Activated naive CD8-positive, alpha-beta T cell treated with anti-CD3 and anti-CD28 coated beads, Interleukin-2, amount 50 U/mL, for 24 hours (primary cell): ENCODE results near the gene ATL3.
"Not testable (repeated sequence)": the region's sequence is repeated elsewhere in the genome, so short reads cannot be mapped to it uniquely, and the experiment has no call there.

Experiments
- ATAC-seq: fragments of 150-1000 bp; cut with Tn5 transposase; one replicate; pipeline ENCODE4 v1.10.0; 2021
- DNase-seq: peaks from one replicate; pipeline ENCODE4 v3.0.0; 2021
- H3K27ac Mint-ChIP-seq: one replicate; pipeline ENCODE4 v1.8.0; 2021; ENCODE audit warnings: mild to moderate bottlenecking, mixed read lengths
- H3K27me3 Mint-ChIP-seq: one replicate; pipeline ENCODE4 v1.8.0; 2021; ENCODE audit warnings: mixed read lengths
- H3K36me3 Mint-ChIP-seq: one replicate; pipeline ENCODE4 v1.8.0; 2021; ENCODE audit warnings: low read depth, mixed read lengths
- H3K4me1 Mint-ChIP-seq: one replicate; pipeline ENCODE4 v1.8.0; 2021; ENCODE audit warnings: mixed read lengths
- H3K4me3 Mint-ChIP-seq: one replicate; pipeline ENCODE4 v1.8.0; 2021; ENCODE audit warnings: mild to moderate bottlenecking, moderate library complexity, mixed read lengths
- H3K9me3 Mint-ChIP-seq: one replicate; pipeline ENCODE4 v1.8.0; 2021; ENCODE audit warnings: mixed read lengths

Gene ATL3

DNA sequence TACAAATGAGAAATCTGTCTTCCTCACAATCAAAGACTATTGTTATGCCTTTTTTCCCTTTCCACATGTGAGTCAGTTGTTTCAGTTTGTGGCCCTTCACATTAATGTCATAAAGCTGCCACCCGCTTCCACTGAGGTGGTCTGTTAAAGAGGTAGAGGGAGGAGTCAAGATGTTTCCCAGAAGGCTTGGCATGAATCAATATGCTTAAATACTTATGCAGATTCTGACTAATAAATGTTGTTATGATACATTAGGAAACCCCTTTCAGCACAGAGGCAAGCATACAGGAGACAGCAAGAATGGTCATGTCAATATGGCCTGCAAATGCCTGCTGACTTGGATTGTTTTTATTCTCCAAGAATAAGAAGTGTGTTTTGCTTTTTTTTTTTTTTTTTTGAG is 16.7 kb upstream of the ATL3 start:
- Mint-ChIP-seq H3K4me3 (peak overlapping the region; percentile 38), H3K27ac (peak overlapping the region; percentile 52), H3K9me3 (no peaks in the 10 kb centered on the region), H3K27me3 (no peaks in the 10 kb centered on the region), H3K4me1 (peaks cover 34% of the 10 kb centered on the region), H3K36me3 (no peaks in the 10 kb centered on the region)
- DNase-seq, result no peak
- peak; percentile 98 for ATAC-seq

DNA sequence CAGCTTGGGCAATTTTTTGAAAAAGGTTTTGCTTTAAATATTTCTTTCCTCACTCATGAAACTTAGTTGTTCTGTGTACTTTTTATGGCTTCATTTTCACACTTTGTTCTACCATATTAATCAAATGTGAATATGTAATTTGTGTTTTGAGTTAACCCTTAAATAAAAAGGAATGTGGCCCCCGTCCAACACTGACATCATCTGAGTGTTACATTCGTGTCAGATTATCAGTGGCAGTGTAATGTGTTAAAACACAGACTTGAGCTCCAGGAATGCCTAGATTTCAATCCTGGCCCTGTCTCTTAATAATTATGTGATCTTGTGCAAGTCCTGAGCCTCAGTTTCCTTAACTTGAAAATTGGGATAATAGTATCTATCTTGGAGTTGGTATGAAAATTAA is 15.8 kb upstream of the ATL3 start:
- peaks cover 43% of the 10 kb centered on the region for H3K4me1 Mint-ChIP-seq
- no peak for DNase-seq
- no peaks in the 10 kb centered on the region for H3K27me3 Mint-ChIP-seq
- H3K27ac Mint-ChIP-seq, result no peak overlapping the region
- no peaks in the 10 kb centered on the region for H3K9me3 Mint-ChIP-seq
- H3K36me3 Mint-ChIP-seq, result no peaks in the 10 kb centered on the region
- ATAC-seq, result no peak
- H3K4me3 Mint-ChIP-seq, result no peak overlapping the region

DNA sequence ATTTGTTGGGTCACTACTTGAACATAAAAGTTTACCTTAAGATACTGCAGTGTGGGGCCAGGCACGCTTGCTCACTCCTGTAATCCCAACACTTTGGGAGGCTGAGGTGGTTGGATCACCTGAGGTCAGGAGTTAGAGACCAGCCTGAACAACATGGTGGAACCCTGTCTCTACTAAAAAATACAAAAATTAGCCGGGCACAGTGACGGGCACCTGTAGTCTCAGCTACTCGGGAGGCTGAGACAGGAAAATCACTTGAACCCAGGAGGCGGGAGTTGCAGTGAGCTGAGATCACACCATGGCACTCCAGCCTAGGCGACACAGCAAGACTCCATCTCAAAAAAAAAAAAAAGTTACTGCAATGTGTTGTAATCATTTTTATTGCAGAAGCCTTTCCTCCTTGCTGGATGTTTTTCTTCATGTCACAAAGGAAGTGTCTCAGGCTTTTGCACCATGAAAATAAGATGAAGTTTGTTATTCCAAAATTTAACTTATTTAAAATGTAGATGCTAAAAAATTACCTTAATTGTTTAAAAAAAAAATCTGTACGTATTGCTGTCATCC is 14.1 kb upstream of the ATL3 start:
- peaks cover 54% of the 10 kb centered on the region for H3K4me1 Mint-ChIP-seq
- H3K9me3 Mint-ChIP-seq, H3K4me3 Mint-ChIP-seq, H3K36me3 Mint-ChIP-seq, H3K27ac Mint-ChIP-seq, ATAC-seq, H3K27me3 Mint-ChIP-seq, DNase-seq: not testable (repeated sequence)

DNA sequence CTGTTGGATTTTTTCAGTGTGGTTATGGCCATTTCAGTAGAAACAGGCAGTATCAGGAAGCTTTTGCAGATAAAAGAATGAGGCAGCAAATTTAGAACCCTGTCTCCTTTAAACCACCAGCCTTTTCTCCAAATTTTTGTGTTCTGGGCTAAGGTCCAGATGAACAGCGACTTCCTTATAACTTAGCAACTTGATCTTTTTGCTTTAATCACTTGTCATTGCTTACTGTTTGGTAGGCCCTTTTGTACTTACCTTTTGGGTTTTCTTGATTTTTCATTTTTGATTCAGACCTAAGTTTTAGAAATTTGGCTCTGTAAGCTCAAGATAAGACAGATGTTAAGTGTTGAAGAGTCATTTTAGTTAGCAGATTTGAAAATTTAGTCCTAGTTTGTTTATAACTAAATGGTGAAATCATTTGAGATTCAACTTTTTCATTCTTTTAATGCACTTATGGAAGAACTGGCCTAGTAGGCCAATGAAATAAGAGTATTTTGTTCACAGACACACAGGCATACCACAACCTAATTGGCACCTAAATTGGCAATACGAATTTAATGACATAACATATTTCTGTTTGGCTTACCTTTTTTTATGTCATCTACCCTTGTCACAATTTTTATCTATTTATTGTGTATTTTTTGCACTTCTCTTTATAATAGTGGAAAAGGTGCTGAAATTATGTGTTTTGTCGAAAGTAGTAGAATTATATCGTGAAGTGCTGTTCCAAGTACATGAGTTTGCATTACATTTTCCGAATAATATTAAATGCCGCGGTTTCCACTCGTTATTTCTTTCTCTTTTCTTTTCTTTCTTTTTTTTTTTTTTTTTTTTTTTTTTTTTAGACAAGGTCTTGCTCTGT is 12.2 kb upstream of the ATL3 start:
- H3K27ac Mint-ChIP-seq, result no peak overlapping the region
- H3K9me3 Mint-ChIP-seq, result no peaks in the 10 kb centered on the region
- H3K4me1 Mint-ChIP-seq, result peaks cover 50% of the 10 kb centered on the region
- no peaks in the 10 kb centered on the region for H3K27me3 Mint-ChIP-seq
- peaks cover 2% of the 10 kb centered on the region for H3K36me3 Mint-ChIP-seq
- peak overlapping the region; percentile 94 for H3K4me3 Mint-ChIP-seq
- no peak for ATAC-seq
- no peak for DNase-seq

DNA sequence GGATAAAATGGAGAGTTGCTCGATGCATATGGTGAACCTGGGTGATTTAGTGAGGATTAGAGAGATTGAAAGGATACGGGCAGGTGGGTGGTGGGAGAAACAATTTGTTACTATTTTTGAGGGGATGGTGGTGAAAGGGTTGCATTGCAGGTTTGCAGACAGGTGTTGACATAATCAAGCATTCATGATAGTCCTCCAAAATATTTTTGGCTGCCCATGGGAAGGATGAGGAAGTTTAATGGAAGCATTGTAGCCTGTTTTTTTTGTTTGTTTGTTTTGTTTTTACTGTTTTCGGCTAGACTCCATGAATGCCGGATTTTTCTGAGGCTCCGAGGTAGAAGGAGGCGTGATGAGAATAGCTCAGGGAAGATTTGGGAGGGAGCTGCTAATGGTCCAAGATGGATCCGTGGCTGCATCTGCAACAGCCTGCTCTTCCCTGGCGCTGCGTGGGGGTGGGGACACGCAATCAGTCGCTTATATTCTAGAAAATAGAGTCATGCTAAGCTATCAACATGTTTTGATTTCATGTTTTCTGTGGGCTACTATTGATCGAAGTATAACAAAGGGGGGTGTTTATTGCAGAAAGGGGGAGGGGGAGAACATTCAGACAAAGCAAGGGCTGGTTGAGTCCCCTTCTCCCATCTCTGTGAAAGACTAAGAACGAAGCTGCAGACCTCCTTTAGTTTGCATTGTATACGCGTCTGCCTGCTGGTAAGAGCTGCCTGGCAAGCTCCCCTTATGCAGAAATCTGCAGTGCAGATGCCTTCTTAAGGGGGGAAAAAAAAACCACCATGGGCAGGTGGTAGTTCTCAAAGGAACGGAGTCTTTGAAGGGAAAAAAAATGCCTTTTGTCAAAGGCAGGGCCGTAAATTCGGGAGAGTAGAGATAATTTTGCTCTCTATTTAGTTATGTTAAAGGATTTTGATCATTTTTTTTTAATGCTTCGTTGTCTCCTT is 11.2 kb upstream of the ATL3 start:
- peak overlapping the region; percentile 91 for H3K27ac Mint-ChIP-seq
- ATAC-seq, result no peak
- H3K4me1 Mint-ChIP-seq, result peaks cover 43% of the 10 kb centered on the region
- peak overlapping the region; percentile 94 for H3K4me3 Mint-ChIP-seq
- peaks cover 2% of the 10 kb centered on the region for H3K36me3 Mint-ChIP-seq
- no peaks in the 10 kb centered on the region for H3K27me3 Mint-ChIP-seq
- peak; percentile 26 for DNase-seq
- H3K9me3 Mint-ChIP-seq, result no peaks in the 10 kb centered on the region

DNA sequence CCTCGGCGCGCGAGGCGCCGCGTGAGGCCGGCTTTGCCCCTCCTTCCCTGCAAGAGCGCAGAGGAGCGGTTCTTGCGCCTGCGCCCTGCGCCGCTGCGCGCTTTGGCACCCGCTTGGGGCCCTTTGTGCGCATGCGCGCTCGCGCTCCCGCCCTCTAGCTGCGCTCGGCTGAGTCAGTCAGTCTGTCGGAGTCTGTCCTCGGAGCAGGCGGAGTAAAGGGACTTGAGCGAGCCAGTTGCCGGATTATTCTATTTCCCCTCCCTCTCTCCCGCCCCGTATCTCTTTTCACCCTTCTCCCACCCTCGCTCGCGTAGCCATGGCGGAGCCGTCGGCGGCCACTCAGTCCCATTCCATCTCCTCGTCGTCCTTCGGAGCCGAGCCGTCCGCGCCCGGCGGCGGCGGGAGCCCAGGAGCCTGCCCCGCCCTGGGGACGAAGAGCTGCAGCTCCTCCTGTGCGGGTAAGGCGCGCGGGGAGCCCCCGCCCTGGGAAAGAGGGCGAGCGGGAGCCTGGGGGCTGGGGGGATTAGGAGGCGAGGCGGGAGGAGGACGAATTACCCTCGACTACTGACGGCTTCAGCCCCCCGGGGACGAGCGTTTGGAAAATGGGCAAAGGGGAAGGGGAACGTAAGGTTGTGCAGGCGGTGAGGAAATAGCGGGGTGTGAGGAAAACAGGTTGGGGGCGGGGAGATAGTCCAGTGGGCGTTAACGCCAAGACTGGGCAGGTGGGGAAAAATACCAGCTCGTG is 10.3 kb upstream of the ATL3 start, which contains the start of gene RTN3:
Gene RTN3, plus strand, starts transcription at position 180 of the 745 bp plus-strand sequence. Its CDS starts 137 bp downstream, at position 317.
- DNase-seq (peak; percentile 99), ATAC-seq (peak; percentile 96)
- no peaks in the 10 kb centered on the region for H3K9me3 Mint-ChIP-seq
- no peaks in the 10 kb centered on the region for H3K27me3 Mint-ChIP-seq
- H3K36me3 Mint-ChIP-seq, result peaks cover 2% of the 10 kb centered on the region
- H3K4me1 Mint-ChIP-seq, result peaks cover 34% of the 10 kb centered on the region
- peak within 1 kb of the TSS; percentile 91 for H3K27ac Mint-ChIP-seq
- H3K4me3 Mint-ChIP-seq, result peak within 1 kb of the TSS; percentile 94

DNA sequence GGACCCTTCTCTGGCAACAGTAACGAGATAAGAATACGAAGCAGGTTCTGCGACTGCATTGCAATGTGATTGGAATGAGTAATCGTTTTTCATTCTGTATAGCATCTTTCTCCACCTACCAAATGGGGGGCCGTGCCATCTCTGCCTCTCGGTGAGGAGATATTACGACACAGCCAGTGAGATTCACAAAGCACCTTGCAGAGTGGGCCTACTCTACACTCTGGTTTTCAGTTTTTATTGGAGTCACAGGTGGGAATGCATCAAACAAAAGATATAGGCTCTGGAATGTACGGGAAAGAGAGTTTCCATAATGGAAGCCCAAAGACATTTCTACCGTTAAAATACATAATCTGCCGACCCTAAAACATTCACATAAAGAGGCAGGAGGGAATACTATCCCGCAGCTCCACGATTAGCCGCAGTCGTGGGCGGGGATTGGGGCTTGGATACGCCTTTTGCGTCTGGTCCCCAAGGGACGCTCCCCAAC is 9.7 kb upstream of the ATL3 start:
- peak overlapping the region; percentile 91 for H3K27ac Mint-ChIP-seq
- H3K4me1 Mint-ChIP-seq, result peaks cover 33% of the 10 kb centered on the region
- ATAC-seq (no peak), DNase-seq (peak; percentile 23)
- peaks cover 2% of the 10 kb centered on the region for H3K36me3 Mint-ChIP-seq
- no peaks in the 10 kb centered on the region for H3K27me3 Mint-ChIP-seq
- H3K4me3 Mint-ChIP-seq, result peak overlapping the region; percentile 94
- H3K9me3 Mint-ChIP-seq, result no peaks in the 10 kb centered on the region

DNA sequence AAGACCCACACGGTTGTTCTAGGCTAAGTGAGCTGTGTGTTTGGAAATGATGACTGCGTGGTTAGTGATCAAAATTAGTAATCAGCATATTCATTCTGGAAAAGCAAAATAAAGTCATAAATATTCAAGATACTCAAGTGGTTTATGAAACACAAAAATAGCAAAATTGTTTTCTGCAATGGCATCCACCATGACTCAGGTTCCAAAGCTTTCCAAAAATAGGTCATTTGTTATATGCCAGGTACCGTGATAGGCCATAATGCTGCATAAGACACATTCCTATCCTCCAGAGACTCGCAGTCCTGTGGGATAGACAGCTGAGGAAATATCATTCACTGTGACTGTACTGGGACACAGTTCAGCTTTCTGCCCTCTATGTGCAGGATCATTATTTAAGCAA is 2.4 kb upstream of the ATL3 start:
- H3K36me3 Mint-ChIP-seq, result peaks cover 3% of the 10 kb centered on the region
- DNase-seq (no peak), ATAC-seq (no peak)
- H3K4me3 Mint-ChIP-seq, result no peak overlapping the region
- no peak overlapping the region for H3K27ac Mint-ChIP-seq
- H3K27me3 Mint-ChIP-seq, result no peaks in the 10 kb centered on the region
- H3K9me3 Mint-ChIP-seq, result no peaks in the 10 kb centered on the region
- H3K4me1 Mint-ChIP-seq, result peaks cover 36% of the 10 kb centered on the region

DNA sequence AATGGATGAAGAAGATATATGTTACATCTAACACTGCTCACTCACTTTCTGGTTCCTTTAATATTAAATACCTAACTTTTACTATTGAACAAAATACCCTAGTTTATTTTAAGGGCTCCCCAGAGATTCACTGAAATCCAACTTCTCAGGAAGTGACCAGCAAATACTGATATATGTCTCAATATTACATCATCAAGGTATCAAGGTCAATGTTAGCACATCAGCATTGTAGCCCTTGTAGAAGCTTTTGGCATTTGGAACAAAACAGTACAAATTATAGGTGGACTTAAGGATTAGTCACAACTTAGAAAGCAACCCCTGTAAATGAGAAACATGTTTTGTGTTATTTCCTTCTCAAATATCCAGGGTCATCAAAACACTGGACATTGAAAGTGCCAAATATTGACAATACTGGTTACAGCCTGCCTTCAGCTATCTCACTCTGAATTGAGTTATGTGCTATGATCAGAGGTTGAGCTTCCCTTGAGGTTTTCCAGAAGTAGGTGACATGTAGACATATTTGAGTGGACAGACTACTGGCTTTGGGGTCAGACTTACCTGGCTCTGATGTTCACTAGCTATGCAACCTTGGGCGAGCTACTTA is 1.9 kb upstream of the ATL3 start:
- H3K4me1 Mint-ChIP-seq, result peaks cover 42% of the 10 kb centered on the region
- ATAC-seq, result no peak
- no peak overlapping the region for H3K27ac Mint-ChIP-seq
- H3K27me3 Mint-ChIP-seq, result no peaks in the 10 kb centered on the region
- DNase-seq, result no peak
- no peaks in the 10 kb centered on the region for H3K9me3 Mint-ChIP-seq
- H3K4me3 Mint-ChIP-seq, result no peak overlapping the region
- H3K36me3 Mint-ChIP-seq, result peaks cover 3% of the 10 kb centered on the region

DNA sequence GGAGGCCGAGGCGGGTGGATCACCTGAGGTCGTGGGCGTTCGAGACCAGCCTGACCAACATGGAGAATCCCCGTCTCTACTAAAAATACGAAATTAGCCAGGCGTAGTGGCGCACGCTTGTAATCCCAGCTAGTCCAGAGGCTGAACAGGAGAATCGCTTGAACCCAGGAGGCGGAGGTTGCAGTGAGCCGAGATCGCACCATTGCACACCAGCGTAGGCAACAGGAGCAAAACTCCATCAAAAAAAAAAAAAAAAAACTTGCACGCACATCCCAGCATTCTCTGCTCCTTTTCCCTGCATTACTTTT is 934 bp upstream of the ATL3 start:
- H3K27ac Mint-ChIP-seq, result peak overlapping the region; percentile 69

DNA sequence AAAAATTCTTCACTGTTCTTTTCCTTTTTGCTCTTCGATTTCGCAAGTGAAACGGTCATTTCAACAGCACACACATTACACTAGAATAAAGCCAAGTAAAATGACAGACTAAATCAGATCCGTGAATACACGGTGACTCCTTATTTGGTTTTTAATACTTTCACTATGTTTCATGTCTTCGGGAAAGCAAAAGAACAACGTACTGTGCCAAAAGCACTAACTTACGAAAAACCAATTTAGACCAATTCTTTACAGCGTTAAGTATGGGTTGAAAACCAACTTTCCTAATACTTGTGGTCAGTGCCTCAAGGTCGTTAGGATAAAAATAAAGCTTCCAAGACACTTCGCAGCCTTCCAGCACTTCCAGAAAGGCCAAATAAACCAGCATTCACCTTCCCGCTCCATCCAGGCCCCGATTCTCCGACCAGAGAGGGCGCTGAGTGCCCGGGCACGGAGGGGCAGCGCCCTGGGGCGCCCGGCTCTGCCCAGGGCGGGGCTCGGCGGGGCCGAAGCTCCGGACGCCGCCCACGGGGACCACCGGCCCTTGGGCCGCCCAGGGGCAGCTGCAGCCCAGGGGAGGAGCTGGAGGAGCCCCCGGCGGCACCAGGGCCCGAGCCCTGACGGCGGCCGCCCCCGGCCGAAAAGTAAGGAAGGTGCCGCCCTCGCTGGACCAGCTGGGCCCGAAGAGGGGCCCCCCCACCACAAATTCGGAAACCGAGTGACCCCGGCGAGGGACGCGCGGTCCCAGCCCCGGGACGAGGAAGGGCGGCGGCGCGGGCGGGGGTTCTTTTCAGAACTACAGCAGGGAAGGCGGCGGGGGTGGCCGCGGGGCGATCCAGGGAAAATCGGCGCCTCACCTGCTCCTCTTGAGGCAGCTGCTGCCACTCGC is 499 bp downstream of the ATL3 start:
- peaks cover 53% of the 10 kb centered on the region for H3K4me1 Mint-ChIP-seq
- DNase-seq (peak; percentile 48), ATAC-seq (no peak)
- peak overlapping the region; percentile 82 for H3K27ac Mint-ChIP-seq
- no peaks in the 10 kb centered on the region for H3K9me3 Mint-ChIP-seq
- peak overlapping the region; percentile 81 for H3K4me3 Mint-ChIP-seq
- H3K27me3 Mint-ChIP-seq, result no peaks in the 10 kb centered on the region
- H3K36me3 Mint-ChIP-seq, result peaks cover 3% of the 10 kb centered on the region

More for the DNA sequence above, 934 bp upstream of the ATL3 start:
- Mint-ChIP-seq H3K36me3 (peaks cover 3% of the 10 kb centered on the region), H3K9me3 (no peaks in the 10 kb centered on the region), H3K27me3 (no peaks in the 10 kb centered on the region), H3K4me1 (peaks cover 49% of the 10 kb centered on the region), H3K4me3 (no peak overlapping the region)
- DNase-seq (no peak), ATAC-seq (no peak)

DNA sequence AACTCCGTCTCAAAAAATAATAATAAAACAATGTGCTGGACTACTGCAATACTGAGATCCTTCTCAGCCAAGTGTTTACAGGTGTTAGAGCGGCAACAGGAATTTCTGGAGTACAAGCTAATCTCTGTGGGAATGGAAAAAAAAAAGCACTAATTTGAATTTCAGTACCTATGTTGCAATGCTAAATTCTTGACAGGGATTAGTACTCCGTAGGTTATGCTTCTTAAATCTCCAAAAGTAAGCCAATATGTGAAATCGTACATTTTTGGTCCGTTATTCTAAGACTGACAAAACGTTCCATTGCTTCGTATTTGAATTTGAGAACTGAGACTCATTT is 1.1 kb downstream of the ATL3 start:
- H3K27me3 Mint-ChIP-seq, result no peaks in the 10 kb centered on the region

More for the DNA sequence above, 1.1 kb downstream of the ATL3 start:
- DNase-seq (no peak), ATAC-seq (no peak)
- H3K4me1 Mint-ChIP-seq, result peaks cover 53% of the 10 kb centered on the region
- no peaks in the 10 kb centered on the region for H3K9me3 Mint-ChIP-seq
- peaks cover 3% of the 10 kb centered on the region for H3K36me3 Mint-ChIP-seq
- peak overlapping the region; percentile 81 for H3K4me3 Mint-ChIP-seq
- peak overlapping the region; percentile 82 for H3K27ac Mint-ChIP-seq
